ENCODE results near the gene ERN1. TPM values are rescaled to one million over a fixed set of nuclear protein-coding genes. Genes with fewer than 3 reads are reported as not detected.

ERN1 gene
- total RNA-seq, 4 donors from 2014 or later, result 9.5 to 20.2 (median 12.8) TPM

DNA sequence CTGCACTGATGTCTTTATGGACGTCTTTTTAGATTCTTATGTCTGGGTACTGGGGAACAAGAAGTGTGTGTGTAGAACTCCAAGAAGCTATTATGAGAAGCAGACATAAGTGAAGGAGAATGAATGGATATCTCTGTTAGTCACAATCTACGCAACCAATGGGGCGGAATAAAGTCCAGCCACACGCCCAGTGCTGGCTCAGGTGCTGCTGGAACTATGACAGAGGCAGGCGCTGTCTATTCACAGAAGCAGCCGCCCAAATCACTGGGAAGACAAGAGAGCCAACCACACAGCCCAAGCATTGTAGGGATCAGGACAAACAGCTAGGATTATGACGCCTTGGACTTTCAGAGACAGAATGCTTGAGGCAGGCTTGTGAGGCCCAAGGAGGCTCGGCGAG is 65.6 kb downstream of the ERN1 start:
- DNase-seq, result peak; percentile 65 to 81
- TF ChIP-seq POLR2A (IDR thresholded peaks at IDR 0.05), result peak in 1 of 2 donors; percentile 1
- TF ChIP-seq, protein P1, sequence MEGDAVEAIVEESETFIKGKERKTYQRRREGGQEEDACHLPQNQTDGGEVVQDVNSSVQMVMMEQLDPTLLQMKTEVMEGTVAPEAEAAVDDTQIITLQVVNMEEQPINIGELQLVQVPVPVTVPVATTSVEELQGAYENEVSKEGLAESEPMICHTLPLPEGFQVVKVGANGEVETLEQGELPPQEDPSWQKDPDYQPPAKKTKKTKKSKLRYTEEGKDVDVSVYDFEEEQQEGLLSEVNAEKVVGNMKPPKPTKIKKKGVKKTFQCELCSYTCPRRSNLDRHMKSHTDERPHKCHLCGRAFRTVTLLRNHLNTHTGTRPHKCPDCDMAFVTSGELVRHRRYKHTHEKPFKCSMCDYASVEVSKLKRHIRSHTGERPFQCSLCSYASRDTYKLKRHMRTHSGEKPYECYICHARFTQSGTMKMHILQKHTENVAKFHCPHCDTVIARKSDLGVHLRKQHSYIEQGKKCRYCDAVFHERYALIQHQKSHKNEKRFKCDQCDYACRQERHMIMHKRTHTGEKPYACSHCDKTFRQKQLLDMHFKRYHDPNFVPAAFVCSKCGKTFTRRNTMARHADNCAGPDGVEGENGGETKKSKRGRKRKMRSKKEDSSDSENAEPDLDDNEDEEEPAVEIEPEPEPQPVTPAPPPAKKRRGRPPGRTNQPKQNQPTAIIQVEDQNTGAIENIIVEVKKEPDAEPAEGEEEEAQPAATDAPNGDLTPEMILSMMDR (IDR thresholded peaks at IDR 0.05), result no peak
- Histone ChIP-seq H3K27me3 (no peaks in the 10 kb centered on the region), H3K27ac (peak overlapping the region; percentile 59 to 67 (median 67)), H3K9me3 (no peaks in the 10 kb centered on the region), H3K4me3 (replicated peaks in 1 of 3) (no peak overlapping the region), H3K4me1 (peaks cover 9 to 14% of the 10 kb centered on the region in 2 donors), H3K36me3 (peaks cover 3 to 11% of the 10 kb centered on the region in 2 donors)
- 66 to 71% methylated on average over 9 of the region's 9 CpGs for WGBS, 2 donors
- intact Hi-C loops (cut with DNase I), result no loop called here

DNA sequence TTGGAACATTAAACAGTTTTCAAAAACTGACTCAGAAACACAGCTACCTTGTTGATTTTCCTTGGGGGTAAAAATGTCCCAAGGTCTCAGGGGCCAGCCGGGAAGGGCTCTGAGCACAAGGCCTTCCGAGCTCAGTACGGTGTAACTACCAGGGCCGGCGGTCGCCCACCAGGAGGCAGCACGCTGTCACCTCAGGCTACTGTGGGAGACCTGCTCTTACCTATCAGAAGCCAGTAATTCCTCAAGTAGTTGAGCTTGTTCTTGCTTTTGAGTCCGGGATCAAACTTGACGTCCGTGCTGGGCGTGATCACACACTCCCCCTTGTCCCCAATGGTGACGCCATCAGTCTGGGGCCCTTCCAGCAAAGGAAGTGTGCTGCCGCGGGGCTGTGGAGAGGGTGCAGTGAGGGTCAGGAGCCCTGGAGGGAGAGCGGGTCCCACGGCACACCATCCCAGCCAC is 66.1 kb downstream of the ERN1 start:
- WGBS, 2 donors, result 30 to 31% methylated on average over 15 to 16 of the region's 16 CpGs
- peaks cover 9 to 14% of the 10 kb centered on the region in 2 donors for H3K4me1 ChIP-seq
- H3K9me3 ChIP-seq, result no peaks in the 10 kb centered on the region
- no peak overlapping the region for H3K4me3 ChIP-seq (replicated peaks in 1 of 3)
- intact Hi-C loops (cut with DNase I), result loop anchor here (2.0 kb wide), 1 partner anchor 67 kb away; the partner anchor contains the start of gene ERN1
- TF ChIP-seq POLR2A (IDR thresholded peaks at IDR 0.05), result peak in 1 of 2 donors; percentile 40
- TF ChIP-seq, protein P1 (IDR thresholded peaks at IDR 0.05), result peak; percentile 54 to 91 (median 81)
- H3K27me3 ChIP-seq, result no peaks in the 10 kb centered on the region
- H3K27ac ChIP-seq, result peak overlapping the region; percentile 59 to 67 (median 67)
- peaks cover 3 to 11% of the 10 kb centered on the region in 2 donors for H3K36me3 ChIP-seq
- DNase-seq, result peak; percentile 90 to 91

DNA sequence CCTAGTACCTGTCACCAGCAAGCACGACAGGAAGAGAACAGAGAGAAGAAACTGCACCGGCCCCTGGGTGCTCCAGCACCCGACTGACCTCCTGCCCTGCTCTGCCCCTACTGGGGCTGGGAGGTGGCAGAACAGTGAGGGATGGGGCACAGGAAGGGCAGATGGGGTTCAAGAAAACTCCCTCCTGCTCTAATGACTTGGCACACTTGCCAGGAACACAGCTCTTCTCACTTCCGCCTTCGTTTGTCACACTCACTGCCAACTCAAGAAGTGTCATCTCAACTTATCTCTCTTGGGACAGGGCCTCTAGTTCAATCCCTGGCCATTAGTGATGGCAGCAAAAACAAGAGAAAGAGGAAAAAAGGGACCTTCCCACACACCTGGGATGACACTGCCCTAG is 66.9 kb downstream of the ERN1 start:
- H3K27me3 ChIP-seq, result no peaks in the 10 kb centered on the region
- TF ChIP-seq, protein P1 (IDR thresholded peaks at IDR 0.05), result no peak
- TF ChIP-seq POLR2A (IDR thresholded peaks at IDR 0.05), result no peak
- peak overlapping the region in 2 of 3 donors; percentile 59 to 67 for H3K27ac ChIP-seq
- intact Hi-C loops (cut with DNase I), result loop anchor here (2.0 kb wide), 1 partner anchor 68 kb away; the partner anchor contains the start of gene ERN1
- H3K4me1 ChIP-seq, result peaks cover 9 to 14% of the 10 kb centered on the region in 2 donors
- H3K9me3 ChIP-seq, result no peaks in the 10 kb centered on the region
- peaks cover 3 to 11% of the 10 kb centered on the region in 2 donors for H3K36me3 ChIP-seq
- DNase-seq, result no peak
- 77 to 83% methylated on average over 5 of the region's 5 CpGs for WGBS, 2 donors
- no peak overlapping the region for H3K4me3 ChIP-seq (replicated peaks in 1 of 3)

DNA sequence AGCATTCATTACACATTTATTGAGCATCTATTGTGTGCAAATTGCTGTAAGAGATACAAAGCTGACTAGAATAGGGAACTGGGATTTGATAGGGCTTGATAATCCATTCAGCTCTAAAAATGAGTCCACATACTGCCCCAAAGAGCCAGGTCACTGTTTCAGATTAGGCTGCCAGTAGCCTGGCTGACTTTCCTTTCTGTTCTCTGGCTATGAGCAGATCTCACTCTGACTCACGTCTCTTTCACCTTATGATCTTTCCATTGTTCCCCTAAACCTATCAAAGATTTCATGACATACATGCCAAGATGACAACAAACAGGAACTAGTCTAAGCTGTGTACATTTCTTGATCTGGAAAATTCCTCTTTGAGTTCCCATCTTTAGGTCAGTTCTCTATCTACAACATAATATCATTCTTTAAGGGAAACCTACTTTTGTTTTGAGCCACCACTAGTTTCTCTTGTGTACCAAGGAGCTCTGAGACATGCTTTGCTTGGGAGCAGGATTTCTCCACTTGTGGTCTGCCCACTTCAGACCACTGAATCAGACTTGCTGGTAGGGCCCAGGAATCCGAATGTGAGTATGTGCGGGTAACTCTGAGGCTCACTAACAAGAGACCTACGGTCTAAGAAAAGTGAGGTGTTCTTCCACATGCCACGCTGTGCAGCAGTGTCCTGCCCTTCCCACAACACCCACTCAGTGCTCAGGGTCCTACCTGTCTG is 68.6 kb downstream of the ERN1 start:
- Histone ChIP-seq H3K36me3 (peaks cover 7 to 11% of the 10 kb centered on the region in 2 donors), H3K27me3 (no peaks in the 10 kb centered on the region), H3K4me3 (replicated peaks in 1 of 3) (no peak overlapping the region), H3K27ac (no peak overlapping the region), H3K9me3 (no peaks in the 10 kb centered on the region), H3K4me1 (peaks cover 9 to 14% of the 10 kb centered on the region in 2 donors)
- intact Hi-C loops (cut with DNase I), result no loop called here
- no peak for TF ChIP-seq POLR2A (IDR thresholded peaks at IDR 0.05)
- TF ChIP-seq, protein P1 (IDR thresholded peaks at IDR 0.05), result no peak
- WGBS, 2 donors, result 89 to 93% methylated on average over 5 of the region's 5 CpGs
- no peak for DNase-seq

DNA sequence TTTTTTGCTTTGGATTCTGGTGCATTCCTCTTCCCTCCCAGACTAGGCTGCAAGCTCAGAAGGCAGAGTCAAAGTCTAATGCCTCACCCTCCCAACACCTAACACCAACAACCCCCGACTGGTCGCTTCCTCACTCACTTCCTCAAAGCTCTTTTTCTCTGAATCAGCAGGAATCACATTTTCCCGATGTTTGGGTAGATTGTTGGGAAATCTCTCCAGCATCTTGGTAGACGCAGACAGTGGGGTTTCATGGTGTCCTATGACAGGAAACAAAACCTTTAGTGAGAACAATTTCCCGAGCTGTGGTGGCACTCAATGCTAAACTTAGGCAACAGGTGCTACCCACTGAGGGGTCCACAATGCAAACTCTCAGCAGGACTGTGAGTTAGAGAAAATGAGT is 69.6 kb downstream of the ERN1 start:
- Histone ChIP-seq H3K4me3 (replicated peaks in 1 of 3) (no peak overlapping the region), H3K4me1 (peaks cover 9 to 14% of the 10 kb centered on the region in 2 donors), H3K27me3 (no peaks in the 10 kb centered on the region), H3K36me3 (peaks cover 14 to 17% of the 10 kb centered on the region in 2 donors), H3K9me3 (no peaks in the 10 kb centered on the region), H3K27ac (no peak overlapping the region)
- WGBS, 2 donors, result 73 to 92% methylated on average over 5 of the region's 5 CpGs
- TF ChIP-seq, protein P1 (IDR thresholded peaks at IDR 0.05), result no peak
- TF ChIP-seq POLR2A (IDR thresholded peaks at IDR 0.05), result no peak
- intact Hi-C loops (cut with DNase I), result no loop called here
- DNase-seq, result no peak
